ENCODE measurements around the gene KRT71.

DNA sequence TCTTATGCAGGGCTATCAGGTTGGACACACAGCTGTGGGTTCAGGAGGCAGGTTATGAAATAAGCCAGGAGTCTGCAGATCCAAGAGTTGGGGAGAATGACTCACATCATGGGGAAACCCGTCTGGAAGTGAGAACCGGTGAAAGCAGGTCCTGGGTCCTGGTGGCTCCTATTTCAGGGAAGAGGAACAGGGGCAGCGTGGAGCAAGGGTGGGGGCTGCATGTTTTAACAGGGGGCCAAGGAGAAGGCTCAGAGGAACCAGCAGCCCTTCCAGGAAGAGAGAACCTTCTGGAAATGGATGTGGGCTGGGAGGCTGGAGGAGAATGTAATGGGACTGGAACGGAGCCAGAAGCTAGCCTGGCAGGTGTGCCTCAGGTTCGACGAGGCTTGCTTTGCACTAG, 28.5 kb upstream of the KRT71 start:
- no peak for TF ChIP-seq EZH2phosphoT487 (IDR thresholded peaks at IDR 0.05; ENCODE audit: borderline replicate concordance)
- TF ChIP-seq ELF1 (IDR thresholded peaks at IDR 0.05; ENCODE audit: borderline replicate concordance, low read depth), result no peak
- TF ChIP-seq, protein P1, sequence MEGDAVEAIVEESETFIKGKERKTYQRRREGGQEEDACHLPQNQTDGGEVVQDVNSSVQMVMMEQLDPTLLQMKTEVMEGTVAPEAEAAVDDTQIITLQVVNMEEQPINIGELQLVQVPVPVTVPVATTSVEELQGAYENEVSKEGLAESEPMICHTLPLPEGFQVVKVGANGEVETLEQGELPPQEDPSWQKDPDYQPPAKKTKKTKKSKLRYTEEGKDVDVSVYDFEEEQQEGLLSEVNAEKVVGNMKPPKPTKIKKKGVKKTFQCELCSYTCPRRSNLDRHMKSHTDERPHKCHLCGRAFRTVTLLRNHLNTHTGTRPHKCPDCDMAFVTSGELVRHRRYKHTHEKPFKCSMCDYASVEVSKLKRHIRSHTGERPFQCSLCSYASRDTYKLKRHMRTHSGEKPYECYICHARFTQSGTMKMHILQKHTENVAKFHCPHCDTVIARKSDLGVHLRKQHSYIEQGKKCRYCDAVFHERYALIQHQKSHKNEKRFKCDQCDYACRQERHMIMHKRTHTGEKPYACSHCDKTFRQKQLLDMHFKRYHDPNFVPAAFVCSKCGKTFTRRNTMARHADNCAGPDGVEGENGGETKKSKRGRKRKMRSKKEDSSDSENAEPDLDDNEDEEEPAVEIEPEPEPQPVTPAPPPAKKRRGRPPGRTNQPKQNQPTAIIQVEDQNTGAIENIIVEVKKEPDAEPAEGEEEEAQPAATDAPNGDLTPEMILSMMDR (IDR thresholded peaks at IDR 0.05 in 2 of 3, conservative IDR thresholded peaks at IDR 0.05 in 1 of 3; ENCODE audit: borderline replicate concordance in 1 of 3, insufficient read depth in 1 of 3, low read depth in 2 of 3, low read length in 2 of 3), result no peak
- TF ChIP-seq POLR2A (IDR thresholded peaks at IDR 0.05; ENCODE audit: borderline replicate concordance, extremely low read depth, insufficient read depth, insufficient read length), result no peak
